ENCODE results near the gene MRRF.

The MRRF gene

GRCh38 chr9:122252796-122253195 lies 11.9 kb upstream of the MRRF start:
- Histone ChIP-seq H3K27me3 (ENCODE audit: control insufficient read depth in 1 of 2, insufficient read depth in 2 of 2, low read length in 2 of 2) (no peaks in the 10 kb centered on the region), H3K36me3 (ENCODE audit: control insufficient read depth in 1 of 2, insufficient read depth in 2 of 2, low read length in 2 of 2) (peaks cover 33 to 66% of the 10 kb centered on the region in 2 donors), H3K4me1 (ENCODE audit: control insufficient read depth in 1 of 2, insufficient read depth in 2 of 2, low read length in 2 of 2) (no peaks in the 10 kb centered on the region), H3K9ac (ENCODE audit: low read depth in 1 of 2, low read length in 2 of 2) (no peak overlapping the region), H3K27ac (ENCODE audit: low read depth, low read length) (no peak overlapping the region), H3K9me3 (ENCODE audit: control insufficient read depth in 1 of 2, low read length in 2 of 2) (no peaks in the 10 kb centered on the region), H3K4me3 (ENCODE audit: low read depth in 1 of 2, low read length in 2 of 2) (no peak overlapping the region)

- no peaks in the 10 kb centered on the region for H3K9me3 ChIP-seq (ENCODE audit: control insufficient read depth in 1 of 2, low read length in 2 of 2)
- H3K4me1 ChIP-seq (ENCODE audit: control insufficient read depth in 1 of 2, insufficient read depth in 2 of 2, low read length in 2 of 2), result no peaks in the 10 kb centered on the region
- H3K27me3 ChIP-seq (ENCODE audit: control insufficient read depth in 1 of 2, insufficient read depth in 2 of 2, low read length in 2 of 2), result no peaks in the 10 kb centered on the region
- H3K36me3 ChIP-seq (ENCODE audit: control insufficient read depth in 1 of 2, insufficient read depth in 2 of 2, low read length in 2 of 2), result peaks cover 30 to 63% of the 10 kb centered on the region in 2 donors
- H3K27ac ChIP-seq (ENCODE audit: low read depth, low read length), result no peak overlapping the region
- H3K4me3 ChIP-seq (ENCODE audit: low read depth in 1 of 2, low read length in 2 of 2), result no peak overlapping the region
- H3K9ac ChIP-seq (ENCODE audit: low read depth in 1 of 2, low read length in 2 of 2), result no peak overlapping the region
Observed at GRCh38 chr9:122254761-122255160, 9.9 kb upstream of the MRRF start.

GRCh38 chr9:122256206-122256605 lies 8.5 kb upstream of the MRRF start:
- H3K27ac ChIP-seq (ENCODE audit: low read depth, low read length), result no peak overlapping the region
- no peak overlapping the region for H3K4me3 ChIP-seq (ENCODE audit: low read depth in 1 of 2, low read length in 2 of 2)
- H3K4me1 ChIP-seq (ENCODE audit: control insufficient read depth in 1 of 2, insufficient read depth in 2 of 2, low read length in 2 of 2), result peaks cover 0 to 3% of the 10 kb centered on the region in 2 donors
- no peak overlapping the region for H3K9ac ChIP-seq (ENCODE audit: low read depth in 1 of 2, low read length in 2 of 2)
- H3K36me3 ChIP-seq (ENCODE audit: control insufficient read depth in 1 of 2, insufficient read depth in 2 of 2, low read length in 2 of 2), result peaks cover 30 to 64% of the 10 kb centered on the region in 2 donors
- no peaks in the 10 kb centered on the region for H3K27me3 ChIP-seq (ENCODE audit: control insufficient read depth in 1 of 2, insufficient read depth in 2 of 2, low read length in 2 of 2)
- no peaks in the 10 kb centered on the region for H3K9me3 ChIP-seq (ENCODE audit: control insufficient read depth in 1 of 2, low read length in 2 of 2)

GRCh38 chr9:122258886-122259415 lies 5.7 kb upstream of the MRRF start:
- Histone ChIP-seq H3K9me3 (ENCODE audit: control insufficient read depth in 1 of 2, low read length in 2 of 2) (no peaks in the 10 kb centered on the region), H3K36me3 (ENCODE audit: control insufficient read depth in 1 of 2, insufficient read depth in 2 of 2, low read length in 2 of 2) (peaks cover 18 to 43% of the 10 kb centered on the region in 2 donors), H3K4me3 (ENCODE audit: low read depth in 1 of 2, low read length in 2 of 2) (no peak overlapping the region), H3K4me1 (ENCODE audit: control insufficient read depth in 1 of 2, insufficient read depth in 2 of 2, low read length in 2 of 2) (peaks cover 21 to 27% of the 10 kb centered on the region in 2 donors), H3K9ac (ENCODE audit: low read depth in 1 of 2, low read length in 2 of 2) (no peak overlapping the region), H3K27ac (ENCODE audit: low read depth, low read length) (no peak overlapping the region), H3K27me3 (ENCODE audit: control insufficient read depth in 1 of 2, insufficient read depth in 2 of 2, low read length in 2 of 2) (no peaks in the 10 kb centered on the region)

GRCh38 chr9:122261469-122261881 lies 3.2 kb upstream of the MRRF start:
- Histone ChIP-seq H3K36me3 (ENCODE audit: control insufficient read depth in 1 of 2, insufficient read depth in 2 of 2, low read length in 2 of 2) (peaks cover 18 to 35% of the 10 kb centered on the region in 2 donors), H3K9me3 (ENCODE audit: control insufficient read depth in 1 of 2, low read length in 2 of 2) (no peaks in the 10 kb centered on the region), H3K4me1 (ENCODE audit: control insufficient read depth in 1 of 2, insufficient read depth in 2 of 2, low read length in 2 of 2) (peaks cover 31 to 38% of the 10 kb centered on the region in 2 donors), H3K27ac (ENCODE audit: low read depth, low read length) (no peak overlapping the region), H3K27me3 (ENCODE audit: control insufficient read depth in 1 of 2, insufficient read depth in 2 of 2, low read length in 2 of 2) (no peaks in the 10 kb centered on the region), H3K9ac (ENCODE audit: low read depth in 1 of 2, low read length in 2 of 2) (no peak overlapping the region), H3K4me3 (ENCODE audit: low read depth in 1 of 2, low read length in 2 of 2) (no peak overlapping the region)

- Histone ChIP-seq H3K9me3 (ENCODE audit: control insufficient read depth in 1 of 2, low read length in 2 of 2) (no peaks in the 10 kb centered on the region), H3K9ac (ENCODE audit: low read depth in 1 of 2, low read length in 2 of 2) (no peak overlapping the region), H3K4me1 (ENCODE audit: control insufficient read depth in 1 of 2, insufficient read depth in 2 of 2, low read length in 2 of 2) (peaks cover 31 to 39% of the 10 kb centered on the region in 2 donors), H3K4me3 (ENCODE audit: low read depth in 1 of 2, low read length in 2 of 2) (no peak overlapping the region), H3K27me3 (ENCODE audit: control insufficient read depth in 1 of 2, insufficient read depth in 2 of 2, low read length in 2 of 2) (no peaks in the 10 kb centered on the region), H3K27ac (ENCODE audit: low read depth, low read length) (no peak overlapping the region), H3K36me3 (ENCODE audit: control insufficient read depth in 1 of 2, insufficient read depth in 2 of 2, low read length in 2 of 2) (peaks cover 18 to 35% of the 10 kb centered on the region in 2 donors)
Observed at GRCh38 chr9:122262073-122262472, 2.6 kb upstream of the MRRF start.

GRCh38 chr9:122263699-122264349 lies 858 bp upstream of the MRRF start:
- Histone ChIP-seq H3K36me3 (ENCODE audit: control insufficient read depth in 1 of 2, insufficient read depth in 2 of 2, low read length in 2 of 2) (peaks cover 12 to 25% of the 10 kb centered on the region in 2 donors), H3K4me3 (ENCODE audit: low read depth in 1 of 2, low read length in 2 of 2) (peak overlapping the region; percentile 83 to 99), H3K27me3 (ENCODE audit: control insufficient read depth in 1 of 2, insufficient read depth in 2 of 2, low read length in 2 of 2) (no peaks in the 10 kb centered on the region), H3K4me1 (ENCODE audit: control insufficient read depth in 1 of 2, insufficient read depth in 2 of 2, low read length in 2 of 2) (peaks cover 31 to 39% of the 10 kb centered on the region in 2 donors), H3K27ac (ENCODE audit: low read depth, low read length) (peak overlapping the region; percentile 97), H3K9ac (ENCODE audit: low read depth in 1 of 2, low read length in 2 of 2) (peak overlapping the region; percentile 74 to 91), H3K9me3 (ENCODE audit: control insufficient read depth in 1 of 2, low read length in 2 of 2) (no peaks in the 10 kb centered on the region)

- H3K4me1 ChIP-seq (ENCODE audit: control insufficient read depth in 1 of 2, insufficient read depth in 2 of 2, low read length in 2 of 2), result peaks cover 31 to 39% of the 10 kb centered on the region in 2 donors
- H3K27me3 ChIP-seq (ENCODE audit: control insufficient read depth in 1 of 2, insufficient read depth in 2 of 2, low read length in 2 of 2), result no peaks in the 10 kb centered on the region
- H3K36me3 ChIP-seq (ENCODE audit: control insufficient read depth in 1 of 2, insufficient read depth in 2 of 2, low read length in 2 of 2), result peaks cover 7 to 10% of the 10 kb centered on the region in 2 donors
- H3K27ac ChIP-seq (ENCODE audit: low read depth, low read length), result peak overlapping the region; percentile 97
- H3K4me3 ChIP-seq (ENCODE audit: low read depth in 1 of 2, low read length in 2 of 2), result peak overlapping the region; percentile 83 to 99
- no peaks in the 10 kb centered on the region for H3K9me3 ChIP-seq (ENCODE audit: control insufficient read depth in 1 of 2, low read length in 2 of 2)
- H3K9ac ChIP-seq (ENCODE audit: low read depth in 1 of 2, low read length in 2 of 2), result peak overlapping the region; percentile 74 to 91
Observed at GRCh38 chr9:122265149-122265915, 650 bp downstream of the MRRF start.

- H3K27me3 ChIP-seq (ENCODE audit: control insufficient read depth in 1 of 2, insufficient read depth in 2 of 2, low read length in 2 of 2), result no peaks in the 10 kb centered on the region
- no peaks in the 10 kb centered on the region for H3K9me3 ChIP-seq (ENCODE audit: control insufficient read depth in 1 of 2, low read length in 2 of 2)
- H3K27ac ChIP-seq (ENCODE audit: low read depth, low read length), result no peak overlapping the region
- H3K9ac ChIP-seq (ENCODE audit: low read depth in 1 of 2, low read length in 2 of 2), result no peak overlapping the region
- no peak overlapping the region for H3K4me3 ChIP-seq (ENCODE audit: low read depth in 1 of 2, low read length in 2 of 2)
- peaks cover 17 to 37% of the 10 kb centered on the region in 2 donors for H3K4me1 ChIP-seq (ENCODE audit: control insufficient read depth in 1 of 2, insufficient read depth in 2 of 2, low read length in 2 of 2)
- H3K36me3 ChIP-seq (ENCODE audit: control insufficient read depth in 1 of 2, insufficient read depth in 2 of 2, low read length in 2 of 2), result peaks cover 11 to 12% of the 10 kb centered on the region in 2 donors
Observed at GRCh38 chr9:122268041-122268814, 3.5 kb downstream of the MRRF start.
